ENCODE measurements around the gene TMX1.

DNA sequence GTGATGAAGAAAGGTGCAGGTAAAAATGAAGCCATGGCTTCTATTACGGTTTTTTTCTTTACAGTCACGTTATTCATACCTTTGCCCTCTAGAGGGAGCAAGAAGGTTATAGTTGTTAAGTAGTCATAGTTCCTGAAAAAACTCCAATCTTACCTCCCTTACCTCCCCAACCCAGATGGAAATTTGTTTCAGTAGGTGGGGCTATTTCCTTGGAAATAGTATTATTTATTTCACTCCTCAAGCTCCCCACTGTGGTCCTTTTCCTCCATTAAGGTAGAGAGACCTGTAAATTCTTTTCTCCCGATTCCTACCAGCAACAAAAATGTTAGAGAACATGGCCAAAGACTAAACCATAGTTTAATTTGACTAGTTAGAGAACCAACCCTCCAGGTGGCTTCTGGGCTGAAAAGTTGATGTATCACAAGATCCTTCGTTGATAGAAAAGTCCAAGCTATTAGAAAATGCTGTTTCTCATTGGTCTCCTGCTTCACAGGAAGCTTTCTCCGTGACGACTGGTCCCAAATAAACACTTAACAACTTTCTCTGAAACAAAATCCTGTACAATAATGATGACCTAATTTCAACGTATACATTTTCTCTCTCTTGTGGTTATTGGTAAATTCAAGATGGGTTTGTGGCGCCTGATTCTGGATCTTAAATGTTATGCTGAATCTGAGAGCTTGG lies 43.5 kb downstream of the TMX1 start:
- TF ChIP-seq CTCF (IDR thresholded peaks at IDR 0.05), result peak; percentile 58 to 91 (median 83)
- TF ChIP-seq POLR2A (IDR thresholded peaks at IDR 0.05), result no peak

All from heart left ventricle (tissue), 13 donors.